ENCODE data around the gene ABR.

DNA sequence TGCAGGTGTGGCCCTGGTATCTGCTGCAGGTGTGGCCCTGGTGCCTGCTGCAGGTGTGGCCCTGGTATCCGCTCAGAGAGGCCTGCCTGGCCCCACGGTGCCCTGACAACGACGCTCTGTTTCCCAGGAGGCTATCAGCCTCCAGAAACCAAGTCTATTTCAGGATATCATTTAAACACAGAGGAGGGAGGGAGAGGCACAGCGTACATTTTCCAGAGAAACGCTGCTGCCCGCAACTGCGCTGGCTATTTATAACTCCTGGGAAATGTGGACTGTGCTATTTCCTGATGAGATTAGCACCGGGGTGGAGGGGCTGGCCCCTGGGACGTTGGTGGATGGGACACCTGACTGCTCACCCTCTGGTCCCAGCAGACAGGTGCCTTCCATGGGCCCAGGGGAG lies 160.3 kb downstream of the ABR start:
- TF ChIP-seq, protein P1, sequence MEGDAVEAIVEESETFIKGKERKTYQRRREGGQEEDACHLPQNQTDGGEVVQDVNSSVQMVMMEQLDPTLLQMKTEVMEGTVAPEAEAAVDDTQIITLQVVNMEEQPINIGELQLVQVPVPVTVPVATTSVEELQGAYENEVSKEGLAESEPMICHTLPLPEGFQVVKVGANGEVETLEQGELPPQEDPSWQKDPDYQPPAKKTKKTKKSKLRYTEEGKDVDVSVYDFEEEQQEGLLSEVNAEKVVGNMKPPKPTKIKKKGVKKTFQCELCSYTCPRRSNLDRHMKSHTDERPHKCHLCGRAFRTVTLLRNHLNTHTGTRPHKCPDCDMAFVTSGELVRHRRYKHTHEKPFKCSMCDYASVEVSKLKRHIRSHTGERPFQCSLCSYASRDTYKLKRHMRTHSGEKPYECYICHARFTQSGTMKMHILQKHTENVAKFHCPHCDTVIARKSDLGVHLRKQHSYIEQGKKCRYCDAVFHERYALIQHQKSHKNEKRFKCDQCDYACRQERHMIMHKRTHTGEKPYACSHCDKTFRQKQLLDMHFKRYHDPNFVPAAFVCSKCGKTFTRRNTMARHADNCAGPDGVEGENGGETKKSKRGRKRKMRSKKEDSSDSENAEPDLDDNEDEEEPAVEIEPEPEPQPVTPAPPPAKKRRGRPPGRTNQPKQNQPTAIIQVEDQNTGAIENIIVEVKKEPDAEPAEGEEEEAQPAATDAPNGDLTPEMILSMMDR (IDR thresholded peaks at IDR 0.05; ENCODE audit: low read depth, low read length): no peak
- no peak for TF ChIP-seq POLR2A (IDR thresholded peaks at IDR 0.05; ENCODE audit: extremely low read depth, insufficient read length)
- no peak for TF ChIP-seq MYC (IDR thresholded peaks at IDR 0.05; ENCODE audit: low read depth, low read length)
- TF ChIP-seq, protein P2, sequence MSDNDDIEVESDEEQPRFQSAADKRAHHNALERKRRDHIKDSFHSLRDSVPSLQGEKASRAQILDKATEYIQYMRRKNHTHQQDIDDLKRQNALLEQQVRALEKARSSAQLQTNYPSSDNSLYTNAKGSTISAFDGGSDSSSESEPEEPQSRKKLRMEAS (IDR thresholded peaks at IDR 0.05; ENCODE audit: low read depth, low read length): no peak

All from NB4 (cell line).